WERI-Rb-1 (cell line): ENCODE measurements around the gene NEURL1.

ENCODE experiments used
- DNase-seq: peaks from one replicate; pipeline ENCODE4 v3.0.0-alpha.2; 2020
- H3K27ac ChIP-seq: fragments of 250-450 bp; sonication (Bioruptor Pico); 2 replicates; pipeline ENCODE4 v1.5.1; 2020; ENCODE audit warnings: mild to moderate bottlenecking, moderate library complexity
- H3K27me3 ChIP-seq: fragments of 250-450 bp; sonication (Bioruptor Pico); 2 replicates; pipeline ENCODE4 v1.5.1; 2021; ENCODE audit warnings: mild to moderate bottlenecking, low read depth, moderate library complexity; ENCODE audit not compliant: insufficient read depth, severe bottlenecking
- H3K36me3 ChIP-seq: fragments of 250-450 bp; sonication (Bioruptor Pico); 2 replicates; pipeline ENCODE4 v1.5.1; 2020; ENCODE audit warnings: mild to moderate bottlenecking, moderate library complexity
- H3K4me3 ChIP-seq: 2 replicates; pipeline ENCODE4 v1.5.1; 2011; ENCODE audit warnings: low read depth, mild to moderate bottlenecking, control low read depth, low read length
- H3K9me3 ChIP-seq: fragments of 250-450 bp; sonication (Bioruptor Pico); 2 replicates; pipeline ENCODE4 v1.5.1; 2021; ENCODE audit warnings: mild to moderate bottlenecking, moderate library complexity; ENCODE audit not compliant: severe bottlenecking
- CTCF ChIP-seq: IDR thresholded peaks from 2 replicates; pipeline ENCODE4 v1.5.1; 2011; ENCODE audit warnings: low read depth, mild to moderate bottlenecking, control low read depth, inconsistent platforms, low read length

NEURL1 gene

GRCh38 chr10:103576862-103577261, 83.4 kb downstream of the NEURL1 start:
- no peak overlapping the region for H3K27ac ChIP-seq
- TF ChIP-seq CTCF: no peak
- no peaks in the 10 kb centered on the region for H3K27me3 ChIP-seq
- H3K9me3 ChIP-seq: no peaks in the 10 kb centered on the region
- H3K36me3 ChIP-seq: peaks cover 15% of the 10 kb centered on the region
- no peak for DNase-seq
- H3K4me3 ChIP-seq: no peak overlapping the region

- Histone ChIP-seq H3K27ac (no peak overlapping the region), H3K27me3 (no peaks in the 10 kb centered on the region), H3K4me3 (no peak overlapping the region), H3K9me3 (no peaks in the 10 kb centered on the region), H3K36me3 (no peaks in the 10 kb centered on the region; the same call in 1 of the 2 replicates)
- no peak for TF ChIP-seq CTCF
- no peak for DNase-seq
Measured at GRCh38 chr10:103578782-103579382, 85.4 kb downstream of the NEURL1 start.

- no peak overlapping the region for H3K27ac ChIP-seq
Measured at GRCh38 chr10:103580011-103580410, 86.5 kb downstream of the NEURL1 start.

GRCh38 chr10:103580430-103580829, 86.9 kb downstream of the NEURL1 start:
- TF ChIP-seq CTCF: no peak
- DNase-seq: no peak
- H3K27me3 ChIP-seq: no peaks in the 10 kb centered on the region
- peaks cover 6% of the 10 kb centered on the region for H3K36me3 ChIP-seq
- H3K9me3 ChIP-seq: no peaks in the 10 kb centered on the region
- H3K27ac ChIP-seq: no peak overlapping the region
- no peak overlapping the region for H3K4me3 ChIP-seq

More at GRCh38 chr10:103580011-103580410, 86.5 kb downstream of the NEURL1 start:
- Histone ChIP-seq H3K4me3 (no peak overlapping the region), H3K36me3 (peaks cover 2% of the 10 kb centered on the region), H3K27me3 (no peaks in the 10 kb centered on the region), H3K9me3 (no peaks in the 10 kb centered on the region)
- TF ChIP-seq CTCF: peak; percentile 11; the same call in 1 of the 2 replicates
- DNase-seq: no peak

- DNase-seq: no peak
- Histone ChIP-seq H3K36me3 (peaks cover 6% of the 10 kb centered on the region), H3K4me3 (no peak overlapping the region), H3K27me3 (no peaks in the 10 kb centered on the region), H3K9me3 (no peaks in the 10 kb centered on the region), H3K27ac (no peak overlapping the region)
- TF ChIP-seq CTCF: no peak
Measured at GRCh38 chr10:103581499-103581898, 88.0 kb downstream of the NEURL1 start.
